ENCODE results near the gene CYP4F8. TPM values are rescaled to one million over a fixed set of nuclear protein-coding genes. Genes with fewer than 3 reads are reported as not detected.

The CYP4F8 gene
- total RNA-seq, 1 experiment from 2014 or later, result not detected

- peaks cover 84% of the 10 kb centered on the region for H3K9me3 Mint-ChIP-seq
- H3K4me1 Mint-ChIP-seq, result no peaks in the 10 kb centered on the region
- DNase-seq (ENCODE audit: low spot score), result no peak
- H3K27me3 Mint-ChIP-seq (ENCODE audit: low read depth), result peaks cover 18% of the 10 kb centered on the region
- TF ChIP-seq, protein P1, sequence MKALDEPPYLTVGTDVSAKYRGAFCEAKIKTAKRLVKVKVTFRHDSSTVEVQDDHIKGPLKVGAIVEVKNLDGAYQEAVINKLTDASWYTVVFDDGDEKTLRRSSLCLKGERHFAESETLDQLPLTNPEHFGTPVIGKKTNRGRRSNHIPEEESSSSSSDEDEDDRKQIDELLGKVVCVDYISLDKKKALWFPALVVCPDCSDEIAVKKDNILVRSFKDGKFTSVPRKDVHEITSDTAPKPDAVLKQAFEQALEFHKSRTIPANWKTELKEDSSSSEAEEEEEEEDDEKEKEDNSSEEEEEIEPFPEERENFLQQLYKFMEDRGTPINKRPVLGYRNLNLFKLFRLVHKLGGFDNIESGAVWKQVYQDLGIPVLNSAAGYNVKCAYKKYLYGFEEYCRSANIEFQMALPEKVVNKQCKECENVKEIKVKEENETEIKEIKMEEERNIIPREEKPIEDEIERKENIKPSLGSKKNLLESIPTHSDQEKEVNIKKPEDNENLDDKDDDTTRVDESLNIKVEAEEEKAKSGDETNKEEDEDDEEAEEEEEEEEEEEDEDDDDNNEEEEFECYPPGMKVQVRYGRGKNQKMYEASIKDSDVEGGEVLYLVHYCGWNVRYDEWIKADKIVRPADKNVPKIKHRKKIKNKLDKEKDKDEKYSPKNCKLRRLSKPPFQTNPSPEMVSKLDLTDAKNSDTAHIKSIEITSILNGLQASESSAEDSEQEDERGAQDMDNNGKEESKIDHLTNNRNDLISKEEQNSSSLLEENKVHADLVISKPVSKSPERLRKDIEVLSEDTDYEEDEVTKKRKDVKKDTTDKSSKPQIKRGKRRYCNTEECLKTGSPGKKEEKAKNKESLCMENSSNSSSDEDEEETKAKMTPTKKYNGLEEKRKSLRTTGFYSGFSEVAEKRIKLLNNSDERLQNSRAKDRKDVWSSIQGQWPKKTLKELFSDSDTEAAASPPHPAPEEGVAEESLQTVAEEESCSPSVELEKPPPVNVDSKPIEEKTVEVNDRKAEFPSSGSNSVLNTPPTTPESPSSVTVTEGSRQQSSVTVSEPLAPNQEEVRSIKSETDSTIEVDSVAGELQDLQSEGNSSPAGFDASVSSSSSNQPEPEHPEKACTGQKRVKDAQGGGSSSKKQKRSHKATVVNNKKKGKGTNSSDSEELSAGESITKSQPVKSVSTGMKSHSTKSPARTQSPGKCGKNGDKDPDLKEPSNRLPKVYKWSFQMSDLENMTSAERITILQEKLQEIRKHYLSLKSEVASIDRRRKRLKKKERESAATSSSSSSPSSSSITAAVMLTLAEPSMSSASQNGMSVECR (CRISPR knock-in tag; IDR thresholded peaks at IDR 0.05; ENCODE audit: borderline replicate concordance), result no peak
- TF ChIP-seq EMX1 (CRISPR knock-in tag; IDR thresholded peaks at IDR 0.05) (no peak), MAX (CRISPR knock-in tag; IDR thresholded peaks at IDR 0.05) (no peak), TP53 (CRISPR knock-in tag; IDR thresholded peaks at IDR 0.05) (no peak), STAT6 (CRISPR knock-in tag; conservative IDR thresholded peaks at IDR 0.05; ENCODE audit: low read depth) (no peak), ERG (CRISPR knock-in tag; IDR thresholded peaks at IDR 0.05) (no peak), ZNF121 (CRISPR knock-in tag; IDR thresholded peaks at IDR 0.05) (no peak), JUN (CRISPR knock-in tag; IDR thresholded peaks at IDR 0.05) (no peak), FOXJ3 (CRISPR knock-in tag; IDR thresholded peaks at IDR 0.05; ENCODE audit: borderline replicate concordance) (no peak), NR3C1 (CRISPR knock-in tag; conservative IDR thresholded peaks at IDR 0.05; ENCODE audit: low read depth) (no peak), PRDM15 (CRISPR knock-in tag; IDR thresholded peaks at IDR 0.05) (no peak)
- TF ChIP-seq, protein P2, sequence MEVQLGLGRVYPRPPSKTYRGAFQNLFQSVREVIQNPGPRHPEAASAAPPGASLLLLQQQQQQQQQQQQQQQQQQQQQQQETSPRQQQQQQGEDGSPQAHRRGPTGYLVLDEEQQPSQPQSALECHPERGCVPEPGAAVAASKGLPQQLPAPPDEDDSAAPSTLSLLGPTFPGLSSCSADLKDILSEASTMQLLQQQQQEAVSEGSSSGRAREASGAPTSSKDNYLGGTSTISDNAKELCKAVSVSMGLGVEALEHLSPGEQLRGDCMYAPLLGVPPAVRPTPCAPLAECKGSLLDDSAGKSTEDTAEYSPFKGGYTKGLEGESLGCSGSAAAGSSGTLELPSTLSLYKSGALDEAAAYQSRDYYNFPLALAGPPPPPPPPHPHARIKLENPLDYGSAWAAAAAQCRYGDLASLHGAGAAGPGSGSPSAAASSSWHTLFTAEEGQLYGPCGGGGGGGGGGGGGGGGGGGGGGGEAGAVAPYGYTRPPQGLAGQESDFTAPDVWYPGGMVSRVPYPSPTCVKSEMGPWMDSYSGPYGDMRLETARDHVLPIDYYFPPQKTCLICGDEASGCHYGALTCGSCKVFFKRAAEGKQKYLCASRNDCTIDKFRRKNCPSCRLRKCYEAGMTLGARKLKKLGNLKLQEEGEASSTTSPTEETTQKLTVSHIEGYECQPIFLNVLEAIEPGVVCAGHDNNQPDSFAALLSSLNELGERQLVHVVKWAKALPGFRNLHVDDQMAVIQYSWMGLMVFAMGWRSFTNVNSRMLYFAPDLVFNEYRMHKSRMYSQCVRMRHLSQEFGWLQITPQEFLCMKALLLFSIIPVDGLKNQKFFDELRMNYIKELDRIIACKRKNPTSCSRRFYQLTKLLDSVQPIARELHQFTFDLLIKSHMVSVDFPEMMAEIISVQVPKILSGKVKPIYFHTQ (CRISPR knock-in tag; IDR thresholded peaks at IDR 0.05), result no peak
- TF ChIP-seq, protein P3, sequence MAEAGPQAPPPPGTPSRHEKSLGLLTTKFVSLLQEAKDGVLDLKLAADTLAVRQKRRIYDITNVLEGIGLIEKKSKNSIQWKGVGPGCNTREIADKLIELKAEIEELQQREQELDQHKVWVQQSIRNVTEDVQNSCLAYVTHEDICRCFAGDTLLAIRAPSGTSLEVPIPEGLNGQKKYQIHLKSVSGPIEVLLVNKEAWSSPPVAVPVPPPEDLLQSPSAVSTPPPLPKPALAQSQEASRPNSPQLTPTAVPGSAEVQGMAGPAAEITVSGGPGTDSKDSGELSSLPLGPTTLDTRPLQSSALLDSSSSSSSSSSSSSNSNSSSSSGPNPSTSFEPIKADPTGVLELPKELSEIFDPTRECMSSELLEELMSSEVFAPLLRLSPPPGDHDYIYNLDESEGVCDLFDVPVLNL (CRISPR knock-in tag; IDR thresholded peaks at IDR 0.05; ENCODE audit: borderline replicate concordance, low read depth), result no peak
- peaks cover 69% of the 10 kb centered on the region for H3K36me3 Mint-ChIP-seq
- no peak overlapping the region for H3K27ac Mint-ChIP-seq
- POLR2A ChIA-PET, result no interaction called here
- H3K4me3 Mint-ChIP-seq, result no peak overlapping the region
- CTCF ChIA-PET, result no interaction called here
- ATAC-seq, result no peak
Measured at GRCh38 chr19:15643387-15643786, 28.4 kb downstream of the CYP4F8 start.

Data from WTC11 (cell line).